Hepatocyte (in vitro differentiated cells): Measurements from ENCODE around the gene BUD23. TPM values are rescaled to one million over a fixed set of nuclear protein-coding genes. Genes with fewer than 3 reads are reported as not detected.

Source experiments
- DNase-seq: peaks from one replicate; pipeline ENCODE4 v3.0.0-alpha.2; 2016; ENCODE audit warnings: low spot score
- H2AFZ ChIP-seq: fragments of 200-600 bp; sonication (generic); 2 replicates; pipeline ENCODE4 v1.6.0; 2016; ENCODE audit warnings: antibody characterized with exemption, mild to moderate bottlenecking
- H3K27ac ChIP-seq: fragments of 200-600 bp; sonication (generic); 2 replicates; pipeline ENCODE4 v1.5.1; 2016; ENCODE audit warnings: mild to moderate bottlenecking
- H3K27me3 ChIP-seq: fragments of 200-600 bp; sonication (generic); 2 replicates; pipeline ENCODE4 v1.6.1; 2016
- H3K36me3 ChIP-seq: fragments of 200-600 bp; sonication (generic); replicated peaks from 2 replicates; pipeline ENCODE4 v1.5.1; 2016; ENCODE audit warnings: low read depth; ENCODE audit not compliant: insufficient read depth
- H3K4me1 ChIP-seq: fragments of 200-600 bp; sonication (generic); 2 replicates; pipeline ENCODE4 v1.5.1; 2016; ENCODE audit warnings: mild to moderate bottlenecking, moderate library complexity; ENCODE audit not compliant: insufficient read depth
- H3K4me2 ChIP-seq: fragments of 200-600 bp; sonication (generic); 2 replicates; pipeline ENCODE4 v1.6.0; 2016
- H3K4me3 ChIP-seq: fragments of 200-600 bp; sonication (generic); 2 replicates; pipeline ENCODE4 v1.5.1; 2016; ENCODE audit warnings: mild to moderate bottlenecking
- H3K79me2 ChIP-seq: fragments of 200-600 bp; sonication (generic); 2 replicates; pipeline ENCODE4 v1.6.0; 2017; ENCODE audit warnings: mild to moderate bottlenecking
- H3K9me2 ChIP-seq: fragments of 200-600 bp; sonication (generic); replicated peaks from 2 replicates; pipeline ENCODE4 v1.6.0; 2017; ENCODE audit warnings: mild to moderate bottlenecking; ENCODE audit not compliant: insufficient read depth
- H3K9me3 ChIP-seq: fragments of 200-600 bp; sonication (generic); 2 replicates; pipeline ENCODE4 v1.5.1; 2016; ENCODE audit warnings: low read depth, mild to moderate bottlenecking
- H4K20me1 ChIP-seq: fragments of 200-600 bp; sonication (generic); 2 replicates; pipeline ENCODE4 v1.6.0; 2016; ENCODE audit warnings: mild to moderate bottlenecking; ENCODE audit not compliant: insufficient read depth, poor library complexity, severe bottlenecking
- CTCF ChIP-seq: fragments of 200-600 bp; sonication (generic); IDR thresholded peaks from 2 replicates; pipeline ENCODE4 v1.5.1; 2016; ENCODE audit warnings: antibody characterized with exemption, mild to moderate bottlenecking; ENCODE audit not compliant: poor library complexity
- EZH2 ChIP-seq: fragments of 200-600 bp; sonication (generic); IDR thresholded peaks from 2 replicates; pipeline ENCODE4 v1.6.1; 2016; ENCODE audit warnings: antibody characterized with exemption, mild to moderate bottlenecking, borderline replicate concordance
- EZH2phosphoT487 ChIP-seq: fragments of 200-600 bp; sonication (generic); IDR thresholded peaks from one replicate; pipeline ENCODE4 v1.6.1; 2018; ENCODE audit warnings: antibody characterized with exemption, mild to moderate bottlenecking, low read depth, moderate library complexity; ENCODE audit not compliant: unreplicated experiment, severe bottlenecking
- WGBS: methylation state at CpG from one replicate; pipeline ENCODE4 v1.1.6; 2016; ENCODE audit warnings: low lambda C conversion rate; ENCODE audit errors: missing lambda C conversion rate; 5-methylcytosine and 5-hydroxymethylcytosine counted together
- polyA plus RNA-seq: library from polyadenylated mRNA; unstranded; fragments of >200 nt; fragmentation: Nextera tagmentation; extraction: Ambion mirVana; gene quantifications from 2 replicates; pipeline ENCODE4 v1.2.1, GENCODE V29; 2016
- total RNA-seq: library from RNA; depleted of rRNA; stranded (reverse); fragments of >200 nt; gene quantifications from 2 replicates; pipeline ENCODE4 v1.2.3, GENCODE V29; 2014

The BUD23 gene
- total and polyA plus RNA-seq, 2 experiments from 2014 or later: 35.9 to 112 TPM

DNA sequence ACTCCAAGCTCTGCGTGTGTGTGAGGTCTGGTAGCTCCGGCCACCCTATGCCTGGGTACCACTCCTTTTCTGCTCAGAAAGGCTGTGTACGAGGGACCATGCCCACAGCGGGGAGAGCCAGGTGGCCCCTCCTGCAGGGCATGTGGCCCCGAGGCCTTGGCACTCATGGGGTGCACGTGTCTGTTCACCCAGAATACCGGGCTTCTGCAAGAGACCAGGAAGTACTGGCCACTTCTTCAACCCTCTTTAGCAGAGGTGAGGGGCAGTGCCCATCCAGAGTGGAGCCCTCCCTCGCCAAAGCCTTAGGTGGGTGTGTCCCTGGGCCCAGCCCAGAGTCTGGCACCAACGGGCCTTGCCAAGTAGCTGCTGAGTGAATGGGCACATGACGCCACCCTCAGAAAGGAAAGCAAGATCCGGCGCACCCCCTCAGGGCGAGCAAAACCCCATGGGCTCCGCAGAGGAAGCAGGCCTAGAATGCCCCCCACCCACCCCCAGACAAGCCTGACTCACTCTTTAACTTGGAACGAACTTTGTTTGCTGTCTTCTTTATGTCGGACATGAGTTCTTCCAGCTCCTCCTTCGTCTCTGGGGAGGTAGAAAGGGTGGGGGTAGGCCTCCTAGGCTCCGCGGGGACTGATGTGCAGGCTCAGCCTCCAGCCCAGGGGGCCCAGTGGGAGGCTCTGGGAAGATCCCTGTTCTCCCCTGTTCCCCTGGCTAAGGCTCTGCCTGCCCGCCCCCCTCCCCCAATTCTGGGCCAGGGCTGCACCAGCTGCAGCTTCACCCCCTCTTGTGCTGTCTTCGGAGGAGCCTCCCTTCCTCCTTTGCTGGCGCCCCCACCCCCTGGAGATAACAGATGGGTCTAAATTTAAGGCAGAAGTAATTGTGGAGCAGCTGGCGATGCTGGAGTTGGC lies 21.5 kb downstream of the BUD23 start:
- Histone ChIP-seq H4K20me1 (no peaks in the 10 kb centered on the region), H3K79me2 (peaks cover 9% of the 10 kb centered on the region), H3K4me3 (no peak overlapping the region), H3K4me1 (peaks cover 8% of the 10 kb centered on the region), H3K36me3 (no peaks in the 10 kb centered on the region), H3K9me3 (no peaks in the 10 kb centered on the region), H3K9me2 (no peaks in the 10 kb centered on the region), H2AFZ (no peak overlapping the region), H3K27ac (no peak overlapping the region), H3K27me3 (no peaks in the 10 kb centered on the region), H3K4me2 (no peak overlapping the region)
- DNase-seq: peak; percentile 20
- TF ChIP-seq EZH2phosphoT487: no peak
- no peak for TF ChIP-seq CTCF
- no peak for TF ChIP-seq EZH2
- WGBS: 87% methylated on average over 23 of the region's 23 CpGs

DNA sequence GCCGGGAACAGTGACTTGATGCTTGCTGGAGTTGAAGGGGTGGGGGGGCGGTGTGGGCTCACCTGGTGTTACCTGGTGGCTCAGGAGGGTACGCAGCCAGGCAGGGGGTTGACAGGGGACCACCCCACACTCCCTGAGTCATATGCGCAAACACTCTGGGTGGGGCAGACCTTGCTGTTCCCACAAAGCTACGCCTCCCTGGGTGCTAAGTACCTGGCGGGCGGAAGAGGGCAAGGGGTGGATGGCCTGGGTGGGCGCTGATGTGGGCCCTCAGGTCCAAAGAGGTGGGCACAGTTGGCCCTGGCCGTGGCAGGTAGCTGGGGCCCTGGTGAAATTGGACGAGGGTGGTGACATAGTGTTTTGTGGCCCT lies 22.1 kb downstream of the BUD23 start:
- Histone ChIP-seq H4K20me1 (no peaks in the 10 kb centered on the region), H3K4me2 (no peak overlapping the region), H3K4me1 (peaks cover 8% of the 10 kb centered on the region), H3K4me3 (no peak overlapping the region), H3K27ac (no peak overlapping the region), H2AFZ (no peak overlapping the region), H3K79me2 (peaks cover 13% of the 10 kb centered on the region), H3K36me3 (no peaks in the 10 kb centered on the region), H3K27me3 (no peaks in the 10 kb centered on the region), H3K9me2 (no peaks in the 10 kb centered on the region), H3K9me3 (no peaks in the 10 kb centered on the region)
- no peak for DNase-seq
- TF ChIP-seq EZH2phosphoT487 (no peak), EZH2 (no peak), CTCF (no peak)
- WGBS: 94% methylated on average over 10 of the region's 10 CpGs

DNA sequence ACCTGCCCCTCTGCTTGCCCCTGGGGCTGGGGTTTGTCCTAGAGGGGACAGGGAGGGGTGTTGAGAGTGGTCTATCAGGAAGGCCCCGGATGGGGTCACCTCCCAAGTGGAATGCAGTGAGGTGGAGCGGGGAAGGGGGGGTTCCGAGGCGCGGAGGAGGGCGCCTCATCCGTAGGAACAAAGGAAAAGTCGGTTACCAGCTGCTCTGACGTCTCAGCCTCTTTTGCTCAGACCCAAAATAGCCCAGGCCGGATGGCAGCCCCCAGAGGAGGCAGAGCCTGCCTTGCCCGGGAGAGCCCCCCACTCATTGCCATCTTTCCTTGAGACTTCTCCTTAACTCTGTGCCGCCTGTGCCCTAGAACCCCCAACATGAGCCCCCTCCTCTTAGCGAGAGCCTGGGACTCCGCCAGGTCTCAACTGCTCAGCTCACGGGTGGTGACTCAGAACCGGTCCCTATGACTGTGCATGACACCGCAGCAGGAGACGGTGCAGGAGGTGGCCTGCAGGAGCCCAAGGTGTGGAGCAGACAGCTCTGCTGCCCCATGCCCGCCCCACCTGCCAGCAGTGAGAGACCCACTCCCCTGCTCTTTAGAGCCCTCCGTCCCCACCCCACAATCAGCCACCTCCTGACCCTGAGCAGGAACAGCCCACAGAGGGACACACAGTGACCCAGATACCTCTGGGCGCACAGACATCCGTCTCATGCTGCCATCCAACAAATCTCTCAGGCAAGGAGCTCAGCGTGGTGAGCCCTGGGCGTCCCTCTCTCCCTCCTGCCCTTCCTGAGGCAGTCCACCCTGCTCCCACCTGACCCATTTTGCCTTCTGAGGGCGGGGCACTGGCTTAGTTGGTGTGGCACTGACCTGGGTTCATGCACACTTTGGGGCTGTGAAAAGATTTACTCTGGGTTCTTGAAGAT lies 23.0 kb downstream of the BUD23 start:
- no peak for TF ChIP-seq EZH2phosphoT487
- no peak for TF ChIP-seq EZH2
- no peak for TF ChIP-seq CTCF
- no peak overlapping the region for H3K4me2 ChIP-seq
- no peak overlapping the region for H2AFZ ChIP-seq

More for the DNA sequence above, 23.0 kb downstream of the BUD23 start:
- H3K27me3 ChIP-seq: no peaks in the 10 kb centered on the region
- peaks cover 22% of the 10 kb centered on the region for H3K79me2 ChIP-seq
- DNase-seq: no peak
- H3K4me1 ChIP-seq: peaks cover 8% of the 10 kb centered on the region
- no peaks in the 10 kb centered on the region for H3K9me3 ChIP-seq
- H3K9me2 ChIP-seq: no peaks in the 10 kb centered on the region
- 91% methylated on average over 24 of the region's 25 CpGs for WGBS
- no peaks in the 10 kb centered on the region for H4K20me1 ChIP-seq
- H3K4me3 ChIP-seq: no peak overlapping the region
- H3K36me3 ChIP-seq: no peaks in the 10 kb centered on the region
- no peak overlapping the region for H3K27ac ChIP-seq
